HG03571 (cell line): ENCODE measurements around the gene PKP4.

Experiments
- ATAC-seq: cut with Tn5 transposase; IDR thresholded peaks from one replicate; pipeline ENCODE4 v1.9.1; 2021; ENCODE audit not compliant: unreplicated experiment

PKP4 gene

DNA sequence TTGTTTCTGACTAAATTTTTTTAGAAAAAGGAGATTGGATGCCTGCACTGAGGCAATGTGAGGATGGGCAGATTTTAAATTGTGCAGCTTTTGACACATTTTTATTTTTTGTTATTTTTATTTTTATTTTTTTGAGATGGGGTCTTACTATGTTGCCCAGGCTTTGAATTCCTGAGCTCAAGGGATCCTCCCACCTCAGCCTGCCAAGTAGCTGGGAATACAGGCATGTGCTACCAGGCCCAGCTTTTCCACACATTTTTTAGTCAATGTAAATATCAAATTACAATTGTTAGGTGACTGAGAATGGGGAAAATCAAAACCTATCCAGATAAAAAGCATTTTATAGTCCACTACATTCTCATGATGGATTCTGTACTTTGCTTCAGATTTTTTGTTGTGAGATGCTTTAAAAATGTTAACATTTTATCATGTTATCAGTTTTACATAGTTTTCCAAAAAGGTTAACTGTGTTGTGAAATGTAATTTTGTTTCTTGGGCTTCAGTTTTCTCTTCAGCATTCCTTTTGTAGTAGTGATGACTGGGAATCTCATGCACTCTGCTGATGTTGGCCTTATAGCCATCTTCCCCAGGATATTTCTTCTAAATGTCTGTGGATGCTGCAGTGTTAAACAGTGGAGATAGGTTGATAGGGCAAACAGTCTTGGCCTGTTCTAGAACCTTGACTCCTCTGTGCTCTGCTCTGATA lies 41.4 kb downstream of the PKP4 start:
- no peak for ATAC-seq

GRCh38 chr2:158498749-158499136 lies 42.0 kb downstream of the PKP4 start:
- ATAC-seq = no peak

DNA sequence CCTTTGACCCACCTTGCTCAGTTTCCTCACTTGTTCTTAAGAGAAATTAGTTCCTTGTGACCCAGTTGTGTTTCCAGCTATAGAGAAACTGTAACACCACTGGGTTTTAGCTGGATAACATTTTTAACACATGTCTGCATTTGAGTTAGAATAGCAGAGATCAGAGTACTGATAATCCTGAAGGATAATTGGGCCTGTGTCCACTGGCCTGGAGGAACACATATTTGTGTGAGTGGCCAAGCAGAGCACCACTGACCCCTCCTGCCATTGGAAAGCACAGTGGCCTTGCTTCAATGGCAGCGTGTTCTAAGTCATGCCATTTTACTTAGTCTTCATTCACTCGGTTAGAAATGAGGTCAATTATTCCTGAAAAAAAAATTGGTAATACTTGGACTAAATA lies 42.6 kb downstream of the PKP4 start:
- ATAC-seq = no peak

- no peak for ATAC-seq
Measured at GRCh38 chr2:158500333-158500732, 43.6 kb downstream of the PKP4 start.

- ATAC-seq = no peak
Measured at GRCh38 chr2:158501301-158501700, 44.5 kb downstream of the PKP4 start.

- no peak for ATAC-seq
Measured at GRCh38 chr2:158502974-158503373, 46.2 kb downstream of the PKP4 start.

- no peak for ATAC-seq
Measured at GRCh38 chr2:158504088-158504487, 47.3 kb downstream of the PKP4 start.

DNA sequence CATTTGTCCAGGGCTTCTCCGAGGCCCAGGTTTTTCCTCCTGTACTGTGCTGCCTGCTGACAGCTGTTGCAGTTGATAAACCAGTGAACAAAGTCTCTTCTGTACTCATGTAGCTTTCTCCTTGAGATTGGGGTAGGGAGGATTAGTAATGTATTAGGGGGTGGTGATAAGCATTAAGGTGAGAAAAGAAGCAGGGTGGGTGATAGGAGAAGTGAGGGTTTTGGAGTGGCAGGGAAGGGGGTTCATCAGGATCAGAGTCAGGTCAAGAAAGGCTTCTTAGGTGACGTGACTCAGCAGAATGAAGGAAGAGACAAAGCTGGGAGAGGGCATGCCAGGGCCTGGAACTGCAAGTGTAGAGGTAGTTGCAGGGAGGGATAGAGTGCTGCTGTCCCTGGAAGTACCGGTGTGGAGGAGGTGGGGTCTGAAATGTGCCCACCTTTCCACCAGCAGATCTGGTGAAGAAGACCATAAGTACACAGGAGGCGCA lies 48.7 kb downstream of the PKP4 start:
- ATAC-seq = no peak

DNA sequence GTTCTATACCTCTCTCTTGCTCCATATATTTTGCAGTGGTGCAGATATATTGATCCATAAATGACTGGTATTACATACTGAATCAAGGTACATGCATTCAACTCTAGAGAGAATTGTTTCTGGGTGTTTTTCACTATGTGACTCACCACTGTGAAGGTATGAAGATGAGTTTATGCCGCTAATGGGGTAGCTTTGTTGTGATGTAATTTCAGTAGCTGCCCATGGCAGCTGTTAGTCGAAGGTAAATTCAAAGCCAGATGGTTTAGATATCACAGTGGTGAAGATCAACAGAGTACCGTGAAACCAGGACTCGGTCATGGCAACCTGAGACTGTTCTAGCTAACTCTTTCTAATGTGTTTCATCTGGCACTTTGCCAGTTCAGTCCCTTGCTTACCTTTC lies 50.4 kb downstream of the PKP4 start:
- ATAC-seq = no peak

DNA sequence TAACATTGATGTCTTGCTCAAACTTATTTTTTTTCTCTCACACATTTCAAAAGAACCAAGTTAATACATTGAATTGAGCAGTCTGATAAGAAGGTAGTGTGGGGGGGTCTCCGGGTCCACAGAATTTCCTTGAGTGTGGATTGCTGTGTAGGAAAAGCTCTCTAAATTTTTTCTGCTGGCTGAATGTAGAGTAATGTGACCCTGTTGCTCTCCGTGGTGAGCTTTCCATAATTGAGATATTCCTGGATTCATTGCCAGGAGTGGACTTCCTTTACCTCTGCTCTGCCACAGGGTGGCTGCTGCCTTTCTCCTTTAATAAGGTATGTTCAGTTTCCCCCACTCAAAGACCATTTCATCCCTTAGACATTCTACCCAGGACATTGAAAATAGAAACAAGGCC lies 50.9 kb downstream of the PKP4 start:
- no peak for ATAC-seq

DNA sequence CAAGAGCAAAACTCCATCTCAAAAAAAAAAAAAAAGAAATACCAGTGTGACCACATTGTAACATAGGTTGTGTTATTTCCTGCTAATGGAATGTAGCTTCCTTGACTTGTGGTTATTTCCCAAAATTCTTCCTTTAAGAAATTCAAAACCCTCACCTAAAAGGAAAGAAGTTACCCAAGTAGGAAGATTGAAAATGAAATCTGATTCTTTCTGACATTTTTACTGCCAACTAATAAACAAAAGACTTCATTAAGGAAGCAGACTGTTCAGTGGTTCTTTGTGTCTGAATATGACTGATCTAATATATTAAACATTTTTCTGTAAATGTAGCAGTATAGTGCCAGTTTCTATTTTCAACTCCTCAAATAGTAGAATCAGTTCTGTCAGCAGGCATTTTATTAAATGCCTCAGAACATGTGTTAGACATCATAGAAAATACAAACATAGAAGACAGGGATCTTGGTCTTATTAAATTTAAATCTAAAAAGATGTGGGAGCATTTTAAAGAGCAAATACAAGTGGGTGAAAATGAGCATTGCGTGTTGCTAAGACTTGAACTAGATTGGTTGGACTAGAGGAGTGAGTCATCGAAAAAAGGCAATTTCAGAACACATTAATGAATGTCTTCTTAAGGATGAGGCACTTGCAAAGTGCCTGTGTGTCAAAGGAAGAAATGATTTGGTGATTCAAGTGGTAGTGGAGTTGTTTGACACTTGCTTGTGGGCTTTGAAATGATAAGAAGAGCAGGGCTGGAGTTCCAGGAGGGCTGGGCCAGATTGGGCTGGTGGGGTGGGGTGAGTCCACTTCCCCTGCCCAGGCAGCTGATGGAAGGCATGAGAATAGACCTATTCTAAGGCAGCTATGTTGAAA lies 53.4 kb downstream of the PKP4 start:
- no peak for ATAC-seq

GRCh38 chr2:158510887-158511286 lies 54.1 kb downstream of the PKP4 start:
- no peak for ATAC-seq

DNA sequence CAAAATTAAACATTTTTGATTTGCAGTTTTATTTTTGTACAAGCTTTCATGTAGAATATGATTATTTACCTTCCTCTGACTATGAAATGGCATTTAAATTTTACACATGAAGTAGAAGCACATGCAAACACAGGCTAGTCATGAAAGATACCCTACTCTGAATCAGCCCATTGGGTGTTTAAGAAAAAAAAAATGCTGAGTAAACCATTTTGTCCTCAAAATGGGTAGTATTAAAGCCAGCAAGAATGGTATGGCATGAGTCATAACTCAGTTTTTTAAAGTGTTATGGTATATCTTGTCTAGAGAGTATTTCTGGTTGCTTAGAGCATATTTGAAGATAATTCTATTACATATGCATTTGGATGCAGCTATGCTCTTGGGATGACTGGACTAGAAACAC lies 55.0 kb downstream of the PKP4 start:
- ATAC-seq = no peak

GRCh38 chr2:158512323-158512722 lies 55.6 kb downstream of the PKP4 start:
- no peak for ATAC-seq

- ATAC-seq = no peak
Measured at GRCh38 chr2:158513841-158514240, 57.1 kb downstream of the PKP4 start.

- no peak for ATAC-seq
Measured at GRCh38 chr2:158518084-158518483, 61.3 kb downstream of the PKP4 start.

- no peak for ATAC-seq
Measured at GRCh38 chr2:158519481-158519880, 62.7 kb downstream of the PKP4 start.

GRCh38 chr2:158529379-158530259 lies 72.9 kb downstream of the PKP4 start:
- no peak for ATAC-seq

DNA sequence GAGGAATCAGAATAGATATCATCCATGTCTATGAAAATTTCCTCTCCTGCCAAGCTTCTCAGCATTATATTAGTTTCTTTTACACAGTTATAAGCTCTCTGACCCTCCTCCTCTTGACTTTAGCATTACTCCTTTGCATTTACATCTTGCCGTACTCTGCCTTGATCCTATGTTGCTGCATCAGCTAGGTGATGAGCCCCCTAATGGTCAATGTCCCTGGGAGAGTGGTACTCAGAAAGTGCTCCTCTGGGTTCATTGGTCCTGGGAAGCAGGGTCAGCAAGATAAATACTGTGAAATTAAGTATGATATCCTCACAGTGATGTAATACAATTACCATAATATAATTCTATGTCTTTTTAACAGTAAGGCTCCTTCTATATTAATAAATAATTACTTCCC lies 74.1 kb downstream of the PKP4 start:
- ATAC-seq = no peak

DNA sequence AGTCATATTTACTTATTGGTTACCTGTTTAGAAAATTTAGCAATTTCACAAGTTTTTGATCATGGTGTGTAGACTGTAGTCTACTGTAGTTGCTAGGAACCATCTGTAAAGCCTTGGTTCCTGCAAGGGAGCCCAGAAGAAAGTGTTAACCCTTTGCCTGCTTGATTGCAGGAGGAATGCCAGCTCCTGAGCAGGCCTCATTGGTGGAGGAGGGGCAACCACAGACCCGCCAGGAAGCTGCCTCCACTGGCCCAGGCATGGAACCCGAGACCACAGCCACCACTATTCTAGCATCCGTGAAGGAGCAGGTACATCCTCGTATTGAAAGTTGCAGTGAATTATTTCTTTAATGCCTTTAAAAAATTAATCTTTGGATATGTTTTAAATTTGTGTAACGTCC lies 76.3 kb downstream of the PKP4 start:
- no peak for ATAC-seq
